Measurements from ENCODE around the gene HCN3.
A peak's percentile ranks its signal among the peaks of the same experiment; 100 is the strongest.
"Not testable (repeated sequence)": the region's sequence is repeated elsewhere in the genome, so short reads cannot be mapped to it uniquely, and the experiment has no call there.

Gene HCN3

GRCh38 chr1:155291006-155291405 lies 13.7 kb downstream of the HCN3 start:
- DNase-seq; H3K36me3 ChIP-seq (ENCODE audit: control insufficient read depth in 4 of 4, insufficient read depth in 4 of 4, low read length in 3 of 4); H3K9me3 ChIP-seq (ENCODE audit: control extremely low read depth in 1 of 5, control insufficient read depth in 4 of 5, insufficient read depth in 2 of 5, low read depth in 1 of 5, low read length in 4 of 5); POLR2A ChIA-PET; H3K27ac ChIP-seq (ENCODE audit: insufficient read depth in 1 of 2, low read depth in 1 of 2, low read length in 2 of 2, poor library complexity in 1 of 2, severe bottlenecking in 2 of 2); H3K4me3 ChIP-seq (ENCODE audit: control insufficient read depth in 1 of 7, extremely low read depth in 1 of 7, insufficient read depth in 4 of 7, low read depth in 2 of 7, low read length in 6 of 7): not testable (repeated sequence)
- 94% methylated on average over 8 of the region's 10 CpGs for WGBS (ENCODE audit: insufficient coverage)
- Histone ChIP-seq H3K4me1 (ENCODE audit: control extremely low read depth in 1 of 4, control insufficient read depth in 4 of 4, insufficient read depth in 4 of 4, low read length in 3 of 4) (peaks cover 0 to 12% (median 6%) of the 10 kb centered on the region in 4 experiments), H3K27me3 (replicated peaks in 2 of 5; ENCODE audit: control insufficient read depth in 4 of 5, insufficient read depth in 5 of 5, low read length in 4 of 5) (peaks cover 0 to 35% (median 28%) of the 10 kb centered on the region in 5 experiments)
- CTCF ChIA-PET = interaction anchor here (0.7 to 1.5 kb wide), 2 partner anchors 13 to 40 kb away, joined by 3 read pairs; no protein-coding TSS in a partner anchor

GRCh38 chr1:155293086-155293749 lies 16.0 kb downstream of the HCN3 start:
- Histone ChIP-seq H3K27me3 (replicated peaks in 2 of 5; ENCODE audit: control insufficient read depth in 4 of 5, insufficient read depth in 5 of 5, low read length in 4 of 5) (peaks cover 0 to 49% (median 31%) of the 10 kb centered on the region in 5 experiments), H3K36me3 (ENCODE audit: control insufficient read depth in 4 of 4, insufficient read depth in 4 of 4, low read length in 3 of 4) (no peaks in the 10 kb centered on the region), H3K27ac (ENCODE audit: insufficient read depth in 1 of 2, low read depth in 1 of 2, low read length in 2 of 2, poor library complexity in 1 of 2, severe bottlenecking in 2 of 2) (no peak overlapping the region), H3K4me3 (ENCODE audit: control insufficient read depth in 1 of 7, extremely low read depth in 1 of 7, insufficient read depth in 4 of 7, low read depth in 2 of 7, low read length in 6 of 7) (no peak overlapping the region), H3K9me3 (ENCODE audit: control extremely low read depth in 1 of 5, control insufficient read depth in 4 of 5, insufficient read depth in 2 of 5, low read depth in 1 of 5, low read length in 4 of 5) (no peaks in the 10 kb centered on the region), H3K4me1 (ENCODE audit: control extremely low read depth in 1 of 4, control insufficient read depth in 4 of 4, insufficient read depth in 4 of 4, low read length in 3 of 4) (peaks cover 0 to 12% (median 8%) of the 10 kb centered on the region in 4 experiments)
- POLR2A ChIA-PET = no interaction called here
- CTCF ChIA-PET = interaction anchor here (0.9 to 1.3 kb wide), 6 partner anchors 8 to 43 kb away, joined by 3 to 4 read pairs (median 3); partner anchors contain the start of gene PKLR
- no peak for DNase-seq
- 94% methylated on average over 17 of the region's 17 CpGs for WGBS (ENCODE audit: insufficient coverage)

GRCh38 chr1:155294520-155295182 lies 17.4 kb downstream of the HCN3 start:
- Histone ChIP-seq H3K4me1 (ENCODE audit: control extremely low read depth in 1 of 4, control insufficient read depth in 4 of 4, insufficient read depth in 4 of 4, low read length in 3 of 4) (peaks cover 0 to 12% (median 8%) of the 10 kb centered on the region in 4 experiments), H3K9me3 (ENCODE audit: control extremely low read depth in 1 of 5, control insufficient read depth in 4 of 5, insufficient read depth in 2 of 5, low read depth in 1 of 5, low read length in 4 of 5) (no peaks in the 10 kb centered on the region), H3K27ac (ENCODE audit: insufficient read depth in 1 of 2, low read depth in 1 of 2, low read length in 2 of 2, poor library complexity in 1 of 2, severe bottlenecking in 2 of 2) (no peak overlapping the region), H3K36me3 (ENCODE audit: control insufficient read depth in 4 of 4, insufficient read depth in 4 of 4, low read length in 3 of 4) (no peaks in the 10 kb centered on the region), H3K27me3 (replicated peaks in 2 of 5; ENCODE audit: control insufficient read depth in 4 of 5, insufficient read depth in 5 of 5, low read length in 4 of 5) (peaks cover 0 to 49% (median 31%) of the 10 kb centered on the region in 5 experiments), H3K4me3 (ENCODE audit: control insufficient read depth in 1 of 7, extremely low read depth in 1 of 7, insufficient read depth in 4 of 7, low read depth in 2 of 7, low read length in 6 of 7) (peak overlapping the region in 3 of 7 experiments; percentile 19 to 61 (median 57))
- ChIA-PET CTCF (interaction anchor here (1.2 kb wide), 1 partner anchor 24 kb away, joined by 3 read pairs; no protein-coding TSS in a partner anchor), POLR2A (interaction anchor here (0.6 kb wide), 1 partner anchor 23 kb away, joined by 4 read pairs; no protein-coding TSS in a partner anchor)
- WGBS (ENCODE audit: insufficient coverage) = 45% methylated on average over 41 of the region's 46 CpGs
- DNase-seq = no peak

GRCh38 chr1:155295183-155295941 lies 18.1 kb downstream of the HCN3 start:
- no peak for DNase-seq
- H3K27me3 ChIP-seq (replicated peaks in 2 of 5; ENCODE audit: control insufficient read depth in 4 of 5, insufficient read depth in 5 of 5, low read length in 4 of 5) = peaks cover 0 to 49% (median 31%) of the 10 kb centered on the region in 5 experiments
- 21% methylated on average over 42 of the region's 47 CpGs for WGBS (ENCODE audit: insufficient coverage)

GRCh38 chr1:155295942-155296267 lies 18.6 kb downstream of the HCN3 start:
- WGBS (ENCODE audit: insufficient coverage) = 96% methylated on average over 4 of the region's 7 CpGs
- Histone ChIP-seq H3K4me1 (ENCODE audit: control extremely low read depth in 1 of 4, control insufficient read depth in 4 of 4, insufficient read depth in 4 of 4, low read length in 3 of 4) (peaks cover 0 to 12% (median 8%) of the 10 kb centered on the region in 4 experiments), H3K27ac (ENCODE audit: insufficient read depth in 1 of 2, low read depth in 1 of 2, low read length in 2 of 2, poor library complexity in 1 of 2, severe bottlenecking in 2 of 2) (no peak overlapping the region), H3K4me3 (ENCODE audit: control insufficient read depth in 1 of 7, extremely low read depth in 1 of 7, insufficient read depth in 4 of 7, low read depth in 2 of 7, low read length in 6 of 7) (no peak overlapping the region), H3K9me3 (ENCODE audit: control extremely low read depth in 1 of 5, control insufficient read depth in 4 of 5, insufficient read depth in 2 of 5, low read depth in 1 of 5, low read length in 4 of 5) (no peaks in the 10 kb centered on the region), H3K27me3 (replicated peaks in 2 of 5; ENCODE audit: control insufficient read depth in 4 of 5, insufficient read depth in 5 of 5, low read length in 4 of 5) (peaks cover 0 to 49% (median 31%) of the 10 kb centered on the region in 5 experiments), H3K36me3 (ENCODE audit: control insufficient read depth in 4 of 4, insufficient read depth in 4 of 4, low read length in 3 of 4) (no peaks in the 10 kb centered on the region)
- ChIA-PET POLR2A (no interaction called here), CTCF (interaction anchor here (1.2 kb wide), 1 partner anchor 9 kb away, joined by 3 read pairs; no protein-coding TSS in a partner anchor)
- DNase-seq = no peak

More at GRCh38 chr1:155295183-155295941, 18.1 kb downstream of the HCN3 start:
- CTCF ChIA-PET = interaction anchor here (1.2 kb wide), 2 partner anchors 9 to 23 kb away, joined by 3 read pairs; no protein-coding TSS in a partner anchor
- Histone ChIP-seq H3K27ac (ENCODE audit: insufficient read depth in 1 of 2, low read depth in 1 of 2, low read length in 2 of 2, poor library complexity in 1 of 2, severe bottlenecking in 2 of 2) (no peak overlapping the region), H3K36me3 (ENCODE audit: control insufficient read depth in 4 of 4, insufficient read depth in 4 of 4, low read length in 3 of 4) (no peaks in the 10 kb centered on the region), H3K9me3 (ENCODE audit: control extremely low read depth in 1 of 5, control insufficient read depth in 4 of 5, insufficient read depth in 2 of 5, low read depth in 1 of 5, low read length in 4 of 5) (no peaks in the 10 kb centered on the region), H3K4me1 (ENCODE audit: control extremely low read depth in 1 of 4, control insufficient read depth in 4 of 4, insufficient read depth in 4 of 4, low read length in 3 of 4) (peaks cover 0 to 12% (median 8%) of the 10 kb centered on the region in 4 experiments), H3K4me3 (ENCODE audit: control insufficient read depth in 1 of 7, extremely low read depth in 1 of 7, insufficient read depth in 4 of 7, low read depth in 2 of 7, low read length in 6 of 7) (peak overlapping the region in 3 of 7 experiments; percentile 19 to 61 (median 57))
- POLR2A ChIA-PET = interaction anchor here (0.6 kb wide), 1 partner anchor 22 kb away, joined by 4 read pairs; no protein-coding TSS in a partner anchor

GRCh38 chr1:155296661-155297060 lies 19.4 kb downstream of the HCN3 start:
- Histone ChIP-seq H3K36me3 (ENCODE audit: control insufficient read depth in 4 of 4, insufficient read depth in 4 of 4, low read length in 3 of 4) (no peaks in the 10 kb centered on the region), H3K4me3 (ENCODE audit: control insufficient read depth in 1 of 7, extremely low read depth in 1 of 7, insufficient read depth in 4 of 7, low read depth in 2 of 7, low read length in 6 of 7) (no peak overlapping the region), H3K27ac (ENCODE audit: insufficient read depth in 1 of 2, low read depth in 1 of 2, low read length in 2 of 2, poor library complexity in 1 of 2, severe bottlenecking in 2 of 2) (no peak overlapping the region), H3K4me1 (ENCODE audit: control extremely low read depth in 1 of 4, control insufficient read depth in 4 of 4, insufficient read depth in 4 of 4, low read length in 3 of 4) (peaks cover 0 to 12% (median 8%) of the 10 kb centered on the region in 4 experiments), H3K27me3 (replicated peaks in 2 of 5; ENCODE audit: control insufficient read depth in 4 of 5, insufficient read depth in 5 of 5, low read length in 4 of 5) (peaks cover 0 to 49% (median 31%) of the 10 kb centered on the region in 5 experiments), H3K9me3 (ENCODE audit: control extremely low read depth in 1 of 5, control insufficient read depth in 4 of 5, insufficient read depth in 2 of 5, low read depth in 1 of 5, low read length in 4 of 5) (no peaks in the 10 kb centered on the region)
- 96% methylated on average over 3 of the region's 3 CpGs for WGBS (ENCODE audit: insufficient coverage)
- CTCF ChIA-PET = interaction anchor here (0.9 to 1.4 kb wide), 2 partner anchors 15 to 46 kb away, joined by 3 to 5 read pairs; no protein-coding TSS in a partner anchor
- DNase-seq = no peak
- POLR2A ChIA-PET = no interaction called here
